ENCODE data around the gene TAS2R31.

TAS2R31 gene

GRCh38 chr12:10998204-10998603 lies 33.0 kb downstream of the TAS2R31 start, which contains the start of gene TAS2R20:
Gene TAS2R20 (minus strand): TSS chr12:10998304. CDS start chr12:10997875, 429 bp downstream.
- no peak for DNase-seq (ENCODE audit: low read depth in 2 of 2)

- DNase-seq (ENCODE audit: low read depth in 2 of 2), result no peak
Measured at GRCh38 chr12:10994307-10994706, 36.9 kb downstream of the TAS2R31 start.

- no peak for DNase-seq (ENCODE audit: low read depth in 2 of 2)
Measured at GRCh38 chr12:10989107-10989506, 42.1 kb downstream of the TAS2R31 start.

GRCh38 chr12:10986812-10987211 lies 44.4 kb downstream of the TAS2R31 start, which contains the start of gene TAS2R50:
Gene TAS2R50 (minus strand): TSS chr12:10986912. CDS start chr12:10986860, 52 bp downstream.
- no peak for DNase-seq (ENCODE audit: low read depth in 2 of 2)

- DNase-seq (ENCODE audit: low read depth in 2 of 2), result peak in 1 of 2 experiments; percentile 14
Measured at GRCh38 chr12:10982244-10982643, 49.0 kb downstream of the TAS2R31 start.
